ENCODE measurements around the gene NOC4L.

NOC4L gene

GRCh38 chr12:132160016-132160415, 15.8 kb downstream of the NOC4L start:
- Histone ChIP-seq H3K9me3 (ENCODE audit: insufficient read depth, low read length) (peaks cover 24% of the 10 kb centered on the region), H3K36me3 (ENCODE audit: insufficient read depth, insufficient read length, low read length) (peaks cover 37% of the 10 kb centered on the region), H3K4me3 (ENCODE audit: insufficient read length, low read depth) (no peak overlapping the region), H3K27me3 (ENCODE audit: insufficient read depth, insufficient read length) (no peaks in the 10 kb centered on the region), H3K4me1 (ENCODE audit: insufficient read depth, insufficient read length) (peaks cover 13% of the 10 kb centered on the region), H3K9ac (ENCODE audit: insufficient read length, low read depth) (no peak overlapping the region)
- TF ChIP-seq YY1 (IDR thresholded peaks at IDR 0.05; ENCODE audit: insufficient read depth, insufficient read length), result no peak
- no peak for TF ChIP-seq ZNF274 (IDR thresholded peaks at IDR 0.05; ENCODE audit: low read depth, low read length)
- TF ChIP-seq SUZ12 (IDR thresholded peaks at IDR 0.05; ENCODE audit: extremely low read depth, insufficient read depth, insufficient read length), result no peak
- DNase-seq (ENCODE audit: low read depth, low spot score), result no peak

- Histone ChIP-seq H3K4me1 (ENCODE audit: insufficient read depth, insufficient read length) (peaks cover 13% of the 10 kb centered on the region), H3K36me3 (ENCODE audit: insufficient read depth, insufficient read length, low read length) (peaks cover 33% of the 10 kb centered on the region), H3K9ac (ENCODE audit: insufficient read length, low read depth) (no peak overlapping the region), H3K27me3 (ENCODE audit: insufficient read depth, insufficient read length) (no peaks in the 10 kb centered on the region), H3K9me3 (ENCODE audit: insufficient read depth, low read length) (peaks cover 24% of the 10 kb centered on the region), H3K4me3 (ENCODE audit: insufficient read length, low read depth) (no peak overlapping the region)
- DNase-seq (ENCODE audit: low read depth, low spot score), result no peak
- no peak for TF ChIP-seq SUZ12 (IDR thresholded peaks at IDR 0.05; ENCODE audit: extremely low read depth, insufficient read depth, insufficient read length)
Observed at GRCh38 chr12:132160601-132161035, 16.4 kb downstream of the NOC4L start.

GRCh38 chr12:132161036-132161781, 17.0 kb downstream of the NOC4L start:
- Histone ChIP-seq H3K9me3 (ENCODE audit: insufficient read depth, low read length) (peaks cover 18% of the 10 kb centered on the region), H3K36me3 (ENCODE audit: insufficient read depth, insufficient read length, low read length) (peaks cover 27% of the 10 kb centered on the region), H3K27me3 (ENCODE audit: insufficient read depth, insufficient read length) (no peaks in the 10 kb centered on the region), H3K4me1 (ENCODE audit: insufficient read depth, insufficient read length) (peaks cover 13% of the 10 kb centered on the region), H3K4me3 (ENCODE audit: insufficient read length, low read depth) (no peak overlapping the region), H3K9ac (ENCODE audit: insufficient read length, low read depth) (no peak overlapping the region)
- no peak for TF ChIP-seq ZNF274 (IDR thresholded peaks at IDR 0.05; ENCODE audit: low read depth, low read length)
- TF ChIP-seq SUZ12 (IDR thresholded peaks at IDR 0.05; ENCODE audit: extremely low read depth, insufficient read depth, insufficient read length), result no peak
- no peak for TF ChIP-seq YY1 (IDR thresholded peaks at IDR 0.05; ENCODE audit: insufficient read depth, insufficient read length)
- no peak for DNase-seq (ENCODE audit: low read depth, low spot score)

- Histone ChIP-seq H3K27me3 (ENCODE audit: insufficient read depth, insufficient read length) (no peaks in the 10 kb centered on the region), H3K9ac (ENCODE audit: insufficient read length, low read depth) (peak overlapping the region; percentile 42), H3K36me3 (ENCODE audit: insufficient read depth, insufficient read length, low read length) (peaks cover 20% of the 10 kb centered on the region), H3K4me1 (ENCODE audit: insufficient read depth, insufficient read length) (peaks cover 13% of the 10 kb centered on the region), H3K9me3 (ENCODE audit: insufficient read depth, low read length) (peaks cover 11% of the 10 kb centered on the region), H3K4me3 (ENCODE audit: insufficient read length, low read depth) (no peak overlapping the region)
- TF ChIP-seq SUZ12 (IDR thresholded peaks at IDR 0.05; ENCODE audit: extremely low read depth, insufficient read depth, insufficient read length) (no peak), ZNF274 (IDR thresholded peaks at IDR 0.05; ENCODE audit: low read depth, low read length) (no peak)
- no peak for DNase-seq (ENCODE audit: low read depth, low spot score)
Observed at GRCh38 chr12:132161796-132162507, 17.7 kb downstream of the NOC4L start.

GRCh38 chr12:132162508-132163031, 18.3 kb downstream of the NOC4L start:
- DNase-seq (ENCODE audit: low read depth, low spot score), result no peak
- peak overlapping the region; percentile 42 for H3K9ac ChIP-seq (ENCODE audit: insufficient read length, low read depth)

GRCh38 chr12:132163041-132163910, 19.0 kb downstream of the NOC4L start:
- no peak overlapping the region for H3K4me3 ChIP-seq (ENCODE audit: insufficient read length, low read depth)
- H3K9me3 ChIP-seq (ENCODE audit: insufficient read depth, low read length), result no peaks in the 10 kb centered on the region
- H3K36me3 ChIP-seq (ENCODE audit: insufficient read depth, insufficient read length, low read length), result peaks cover 8% of the 10 kb centered on the region
- TF ChIP-seq ZNF274 (IDR thresholded peaks at IDR 0.05; ENCODE audit: low read depth, low read length) (no peak), SUZ12 (IDR thresholded peaks at IDR 0.05; ENCODE audit: extremely low read depth, insufficient read depth, insufficient read length) (no peak), YY1 (IDR thresholded peaks at IDR 0.05; ENCODE audit: insufficient read depth, insufficient read length) (no peak)
- no peak for DNase-seq (ENCODE audit: low read depth, low spot score)
- peaks cover 13% of the 10 kb centered on the region for H3K4me1 ChIP-seq (ENCODE audit: insufficient read depth, insufficient read length)
- H3K9ac ChIP-seq (ENCODE audit: insufficient read length, low read depth), result no peak overlapping the region
- H3K27me3 ChIP-seq (ENCODE audit: insufficient read depth, insufficient read length), result peaks cover 5% of the 10 kb centered on the region

More at GRCh38 chr12:132162508-132163031, 18.3 kb downstream of the NOC4L start:
- Histone ChIP-seq H3K9me3 (ENCODE audit: insufficient read depth, low read length) (peaks cover 5% of the 10 kb centered on the region; the same call in 1 of the 2 replicates), H3K4me1 (ENCODE audit: insufficient read depth, insufficient read length) (peaks cover 13% of the 10 kb centered on the region), H3K36me3 (ENCODE audit: insufficient read depth, insufficient read length, low read length) (peaks cover 15% of the 10 kb centered on the region), H3K4me3 (ENCODE audit: insufficient read length, low read depth) (no peak overlapping the region), H3K27me3 (ENCODE audit: insufficient read depth, insufficient read length) (no peaks in the 10 kb centered on the region)
- no peak for TF ChIP-seq SUZ12 (IDR thresholded peaks at IDR 0.05; ENCODE audit: extremely low read depth, insufficient read depth, insufficient read length)

Measured in NT2/D1 (cell line).